Endothelial cell (in vitro differentiated cells): ENCODE results near the gene DNASE1. TPM values are rescaled to one million over a fixed set of nuclear protein-coding genes. Genes with fewer than 3 reads are reported as not detected.

ENCODE experiments used
- DNase-seq: peaks from one replicate; pipeline ENCODE4 v3.0.0; 2021; ENCODE audit warnings: low spot score
- H3K27ac Mint-ChIP-seq: one replicate; pipeline ENCODE4 v1.8.0; 2021; ENCODE audit warnings: mixed read lengths, inconsistent platforms; ENCODE audit not compliant: unreplicated experiment
- H3K27me3 Mint-ChIP-seq: one replicate; pipeline ENCODE4 v1.8.0; 2021; ENCODE audit warnings: mild to moderate bottlenecking, moderate library complexity, mixed read lengths, inconsistent platforms; ENCODE audit not compliant: unreplicated experiment
- H3K36me3 Mint-ChIP-seq: one replicate; pipeline ENCODE4 v1.8.0; 2021; ENCODE audit warnings: mild to moderate bottlenecking, low read depth, mixed read lengths, inconsistent platforms; ENCODE audit not compliant: unreplicated experiment
- H3K4me1 Mint-ChIP-seq: one replicate; pipeline ENCODE4 v1.8.0; 2021; ENCODE audit warnings: mild to moderate bottlenecking, mixed read lengths, inconsistent platforms; ENCODE audit not compliant: unreplicated experiment
- H3K4me3 Mint-ChIP-seq: one replicate; pipeline ENCODE4 v1.8.0; 2021; ENCODE audit warnings: mild to moderate bottlenecking, mixed read lengths, inconsistent platforms; ENCODE audit not compliant: unreplicated experiment
- H3K9me3 Mint-ChIP-seq: one replicate; pipeline ENCODE4 v1.8.0; 2021; ENCODE audit warnings: mixed read lengths, inconsistent platforms; ENCODE audit not compliant: unreplicated experiment
- total RNA-seq: library from RNA; stranded (reverse); fragmentation: NEBNext Ultra II Directional; extraction: Animal tissue kit (Norgen Biotek cat#: 25700); gene quantifications from one replicate; pipeline ENCODE4 v1.2.1, GENCODE V29; 2021; ENCODE audit not compliant: unreplicated experiment
- TF ChIP-seq, protein P1 (sequence below): fragments of 200-600 bp; sonication (generic); IDR thresholded peaks from one replicate; pipeline ENCODE4 v1.5.0; 2021; ENCODE audit warnings: antibody characterized with exemption; ENCODE audit not compliant: unreplicated experiment

DNASE1 gene
- total RNA-seq, 1 donor from 2014 or later, result 33.9 TPM

DNA sequence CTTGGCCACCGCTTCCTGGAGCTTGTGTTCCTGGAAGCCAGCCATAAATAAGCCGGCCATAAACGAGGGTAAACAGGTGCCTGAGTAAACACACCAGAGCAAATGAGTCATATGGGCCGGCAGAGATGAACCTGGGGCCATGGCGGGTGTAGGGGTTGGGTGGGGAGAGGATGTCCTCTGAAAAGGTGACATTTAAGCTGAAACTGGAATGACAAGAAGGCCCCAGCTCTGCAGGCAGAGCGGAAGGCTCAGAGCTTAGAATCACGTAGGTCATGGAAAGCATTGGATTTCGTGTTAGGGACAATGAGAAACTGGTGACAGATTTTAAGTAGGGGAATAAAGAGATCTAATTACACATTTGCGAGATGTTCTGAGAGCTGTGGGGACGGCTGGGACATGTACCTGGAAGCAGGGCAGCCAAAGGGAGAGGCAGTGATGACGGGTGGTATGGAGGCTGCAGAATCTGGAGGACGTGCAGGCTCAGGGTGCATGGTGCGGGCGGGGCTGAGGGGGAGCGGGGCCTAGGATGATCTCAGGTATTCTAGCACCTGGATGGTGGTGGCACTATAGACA is 8.1 kb upstream of the DNASE1 start:
- TF ChIP-seq, protein P1, sequence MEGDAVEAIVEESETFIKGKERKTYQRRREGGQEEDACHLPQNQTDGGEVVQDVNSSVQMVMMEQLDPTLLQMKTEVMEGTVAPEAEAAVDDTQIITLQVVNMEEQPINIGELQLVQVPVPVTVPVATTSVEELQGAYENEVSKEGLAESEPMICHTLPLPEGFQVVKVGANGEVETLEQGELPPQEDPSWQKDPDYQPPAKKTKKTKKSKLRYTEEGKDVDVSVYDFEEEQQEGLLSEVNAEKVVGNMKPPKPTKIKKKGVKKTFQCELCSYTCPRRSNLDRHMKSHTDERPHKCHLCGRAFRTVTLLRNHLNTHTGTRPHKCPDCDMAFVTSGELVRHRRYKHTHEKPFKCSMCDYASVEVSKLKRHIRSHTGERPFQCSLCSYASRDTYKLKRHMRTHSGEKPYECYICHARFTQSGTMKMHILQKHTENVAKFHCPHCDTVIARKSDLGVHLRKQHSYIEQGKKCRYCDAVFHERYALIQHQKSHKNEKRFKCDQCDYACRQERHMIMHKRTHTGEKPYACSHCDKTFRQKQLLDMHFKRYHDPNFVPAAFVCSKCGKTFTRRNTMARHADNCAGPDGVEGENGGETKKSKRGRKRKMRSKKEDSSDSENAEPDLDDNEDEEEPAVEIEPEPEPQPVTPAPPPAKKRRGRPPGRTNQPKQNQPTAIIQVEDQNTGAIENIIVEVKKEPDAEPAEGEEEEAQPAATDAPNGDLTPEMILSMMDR, result no peak
- Mint-ChIP-seq H3K27me3 (peaks cover 6% of the 10 kb centered on the region), H3K9me3 (no peaks in the 10 kb centered on the region), H3K36me3 (peaks cover 9% of the 10 kb centered on the region), H3K27ac (no peak overlapping the region), H3K4me1 (peaks cover 6% of the 10 kb centered on the region), H3K4me3 (no peak overlapping the region)
- no peak for DNase-seq

DNA sequence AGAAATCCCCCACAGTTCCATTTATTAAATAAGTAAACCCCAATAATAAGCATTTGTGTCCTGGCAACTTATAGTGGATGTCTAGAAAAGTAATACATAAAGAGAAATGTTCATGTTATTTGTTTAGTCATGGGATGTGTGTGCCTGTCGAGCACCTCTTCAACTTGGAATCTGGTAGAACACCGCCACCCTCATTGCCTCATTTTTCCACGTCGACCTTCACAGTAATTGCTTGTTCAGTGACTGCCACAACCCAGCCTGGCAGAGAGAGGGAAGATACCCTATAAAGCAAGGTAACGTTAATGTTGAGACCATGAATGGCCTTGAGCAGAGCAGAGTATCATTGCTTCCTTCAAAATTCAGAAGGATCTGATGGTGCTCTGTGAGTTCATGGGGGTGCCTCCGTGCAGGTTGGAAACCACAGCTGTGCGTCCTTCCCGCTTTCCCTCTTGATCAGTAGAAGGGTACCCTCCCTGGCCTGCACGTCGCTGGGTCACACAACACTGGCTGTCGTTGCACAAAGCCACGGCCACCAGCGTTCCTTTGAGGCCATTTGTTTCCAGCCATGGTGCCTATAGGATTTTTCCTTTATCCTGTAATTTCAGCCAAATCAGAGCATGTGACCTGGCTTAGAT is 3.7 kb upstream of the DNASE1 start:
- H3K27ac Mint-ChIP-seq, result no peak overlapping the region
- peaks cover 15% of the 10 kb centered on the region for H3K36me3 Mint-ChIP-seq
- no peak for DNase-seq
- TF ChIP-seq, protein P1, result no peak
- H3K9me3 Mint-ChIP-seq, result no peaks in the 10 kb centered on the region
- H3K4me3 Mint-ChIP-seq, result no peak overlapping the region
- H3K4me1 Mint-ChIP-seq, result no peaks in the 10 kb centered on the region
- H3K27me3 Mint-ChIP-seq, result peaks cover 10% of the 10 kb centered on the region

DNA sequence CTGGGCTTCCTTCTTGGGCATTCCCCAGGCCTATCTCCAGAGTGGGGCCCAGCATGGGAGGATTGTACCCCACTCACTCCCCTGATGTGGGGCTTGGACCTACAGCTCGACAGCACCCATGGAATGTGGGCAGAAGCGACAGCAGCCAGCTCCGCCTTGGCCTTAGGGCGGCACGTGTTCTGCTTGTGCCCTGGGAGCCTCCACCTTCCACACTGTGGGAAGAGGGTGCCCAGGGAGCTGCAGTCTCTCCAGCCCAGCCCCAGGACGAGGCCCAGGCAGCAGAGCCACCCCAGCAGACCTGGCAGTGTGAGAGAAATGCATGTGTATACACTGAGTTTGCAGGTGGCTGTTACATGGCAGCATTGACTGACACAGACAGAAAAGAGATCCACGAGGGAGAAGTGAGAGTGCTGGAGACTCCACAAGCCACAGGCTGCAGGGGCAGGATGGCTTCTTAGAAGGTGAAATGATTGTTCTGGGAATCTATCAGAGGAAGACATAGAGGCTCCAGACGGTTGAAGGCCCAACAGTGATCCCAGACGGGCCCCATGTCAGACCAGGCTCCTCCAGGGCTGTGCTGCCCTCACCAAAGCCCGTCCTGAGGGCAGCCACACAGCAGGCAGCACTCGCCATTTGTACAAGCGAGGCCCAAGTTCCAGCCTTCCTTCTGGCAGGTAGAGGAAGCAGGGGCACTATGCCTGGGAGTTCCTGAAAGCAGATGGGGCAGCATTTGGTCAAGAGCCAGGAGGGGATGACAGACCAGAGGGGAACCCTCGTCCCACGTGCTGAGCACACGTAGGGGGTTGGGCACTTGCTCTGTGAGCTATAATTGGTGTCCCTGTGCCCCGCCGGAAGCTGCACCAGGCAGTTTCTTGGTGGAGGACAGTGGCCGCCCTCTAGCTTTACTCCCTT is 2.8 kb upstream of the DNASE1 start:
- TF ChIP-seq, protein P1, result no peak
- Mint-ChIP-seq H3K27me3 (peaks cover 7% of the 10 kb centered on the region), H3K4me3 (no peak overlapping the region), H3K9me3 (no peaks in the 10 kb centered on the region), H3K4me1 (no peaks in the 10 kb centered on the region), H3K36me3 (peaks cover 11% of the 10 kb centered on the region), H3K27ac (no peak overlapping the region)
- DNase-seq, result no peak

DNA sequence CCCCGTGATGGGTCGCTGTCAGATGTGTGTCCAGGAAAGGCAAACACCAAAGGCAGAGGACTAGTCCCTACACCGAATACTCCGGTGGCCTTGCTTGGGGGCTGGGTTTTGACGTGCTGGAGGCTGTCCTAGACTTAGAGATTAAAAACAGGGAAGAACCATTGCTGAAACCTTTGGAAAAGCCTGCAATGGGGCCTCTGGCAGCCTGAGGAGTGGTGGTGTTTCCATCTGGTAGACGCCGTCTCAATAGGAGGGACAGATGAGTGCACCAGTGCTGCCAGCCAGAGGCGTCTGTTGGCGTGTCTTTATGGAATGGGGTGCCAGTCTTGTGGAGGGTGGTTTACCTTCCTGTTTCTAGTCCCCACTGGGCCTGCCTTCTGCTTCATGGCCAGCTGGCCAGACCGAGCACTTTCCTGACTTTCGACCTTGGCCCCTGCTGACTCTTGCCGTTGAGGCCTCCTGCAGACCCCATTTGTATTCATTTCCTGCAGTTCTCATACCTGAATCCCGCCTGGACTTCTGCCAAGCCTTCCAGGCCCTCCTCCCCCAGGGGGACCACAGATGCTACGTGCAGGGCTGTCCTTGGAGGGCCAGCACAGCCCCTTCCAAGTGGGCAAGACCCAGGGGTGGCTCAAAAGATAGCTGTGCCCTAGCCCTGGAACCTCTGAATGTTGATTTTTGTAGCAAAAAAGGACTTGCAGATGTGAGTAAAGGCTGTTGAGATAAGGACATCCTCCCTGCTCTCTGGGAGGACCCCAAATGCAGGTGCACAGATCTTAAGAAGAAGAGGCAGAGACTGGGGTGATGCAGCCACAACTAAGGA is 1.9 kb upstream of the DNASE1 start:
- DNase-seq, result no peak
- TF ChIP-seq, protein P1, result no peak
- H3K27me3 Mint-ChIP-seq, result peaks cover 7% of the 10 kb centered on the region
- H3K36me3 Mint-ChIP-seq, result peaks cover 19% of the 10 kb centered on the region
- no peak overlapping the region for H3K4me3 Mint-ChIP-seq
- H3K27ac Mint-ChIP-seq, result no peak overlapping the region
- no peaks in the 10 kb centered on the region for H3K4me1 Mint-ChIP-seq
- H3K9me3 Mint-ChIP-seq, result no peaks in the 10 kb centered on the region
